Left forelimb (tissue), 1 donor: ENCODE results near the gene ACSF2.
A peak's percentile ranks its signal among the peaks of the same experiment; 100 is the strongest.
"Not testable (repeated sequence)": the region's sequence is repeated elsewhere in the genome, so short reads cannot be mapped to it uniquely, and the experiment has no call there.

Experiments
- DNase-seq: peaks from one replicate; pipeline ENCODE4 v3.0.0-alpha.2; 2018; ENCODE audit warnings: low spot score

The ACSF2 gene, protein sequence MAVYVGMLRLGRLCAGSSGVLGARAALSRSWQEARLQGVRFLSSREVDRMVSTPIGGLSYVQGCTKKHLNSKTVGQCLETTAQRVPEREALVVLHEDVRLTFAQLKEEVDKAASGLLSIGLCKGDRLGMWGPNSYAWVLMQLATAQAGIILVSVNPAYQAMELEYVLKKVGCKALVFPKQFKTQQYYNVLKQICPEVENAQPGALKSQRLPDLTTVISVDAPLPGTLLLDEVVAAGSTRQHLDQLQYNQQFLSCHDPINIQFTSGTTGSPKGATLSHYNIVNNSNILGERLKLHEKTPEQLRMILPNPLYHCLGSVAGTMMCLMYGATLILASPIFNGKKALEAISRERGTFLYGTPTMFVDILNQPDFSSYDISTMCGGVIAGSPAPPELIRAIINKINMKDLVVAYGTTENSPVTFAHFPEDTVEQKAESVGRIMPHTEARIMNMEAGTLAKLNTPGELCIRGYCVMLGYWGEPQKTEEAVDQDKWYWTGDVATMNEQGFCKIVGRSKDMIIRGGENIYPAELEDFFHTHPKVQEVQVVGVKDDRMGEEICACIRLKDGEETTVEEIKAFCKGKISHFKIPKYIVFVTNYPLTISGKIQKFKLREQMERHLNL

DNA sequence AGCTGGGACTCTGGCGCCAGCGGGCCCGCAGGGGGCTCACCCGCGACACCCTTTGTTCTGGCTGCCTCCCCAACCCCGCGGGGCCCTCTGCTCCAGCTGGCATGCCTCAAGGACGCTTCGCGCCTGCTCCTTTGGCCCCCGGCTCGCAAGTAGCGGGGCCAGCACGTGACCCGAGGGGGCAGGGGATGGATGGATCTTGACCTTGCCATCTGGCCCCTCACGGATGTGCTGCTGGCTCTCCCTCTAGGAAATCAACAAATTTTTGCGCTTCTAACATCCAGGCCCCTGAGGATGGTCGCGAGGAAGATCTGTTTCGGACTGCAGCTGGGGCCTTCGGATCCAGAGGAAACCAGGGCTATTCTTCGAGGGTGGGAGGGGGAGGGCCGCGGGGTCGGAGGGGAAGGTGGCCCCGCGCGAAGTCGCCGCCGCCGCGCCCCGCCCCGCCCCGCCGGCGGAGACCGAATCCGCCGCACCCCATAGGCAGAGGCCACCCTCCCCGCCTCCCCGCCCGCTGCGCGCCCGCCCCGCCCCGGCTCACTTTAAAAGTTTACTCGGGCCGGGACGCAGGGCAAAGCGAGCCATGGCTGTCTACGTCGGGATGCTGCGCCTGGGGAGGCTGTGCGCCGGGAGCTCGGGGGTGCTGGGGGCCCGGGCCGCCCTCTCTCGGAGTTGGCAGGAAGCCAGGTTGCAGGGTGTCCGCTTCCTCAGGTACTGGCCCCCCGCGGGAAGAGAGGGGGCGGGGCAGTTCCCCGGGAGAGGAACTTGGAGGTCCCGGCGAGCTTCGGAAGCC, at the start of gene ACSF2:
ACSF2 (plus strand) TSS at position 537 of the 790 bp plus-strand sequence; CDS start at position 581, 44 bp downstream.
- DNase-seq = peak; percentile 83

DNA sequence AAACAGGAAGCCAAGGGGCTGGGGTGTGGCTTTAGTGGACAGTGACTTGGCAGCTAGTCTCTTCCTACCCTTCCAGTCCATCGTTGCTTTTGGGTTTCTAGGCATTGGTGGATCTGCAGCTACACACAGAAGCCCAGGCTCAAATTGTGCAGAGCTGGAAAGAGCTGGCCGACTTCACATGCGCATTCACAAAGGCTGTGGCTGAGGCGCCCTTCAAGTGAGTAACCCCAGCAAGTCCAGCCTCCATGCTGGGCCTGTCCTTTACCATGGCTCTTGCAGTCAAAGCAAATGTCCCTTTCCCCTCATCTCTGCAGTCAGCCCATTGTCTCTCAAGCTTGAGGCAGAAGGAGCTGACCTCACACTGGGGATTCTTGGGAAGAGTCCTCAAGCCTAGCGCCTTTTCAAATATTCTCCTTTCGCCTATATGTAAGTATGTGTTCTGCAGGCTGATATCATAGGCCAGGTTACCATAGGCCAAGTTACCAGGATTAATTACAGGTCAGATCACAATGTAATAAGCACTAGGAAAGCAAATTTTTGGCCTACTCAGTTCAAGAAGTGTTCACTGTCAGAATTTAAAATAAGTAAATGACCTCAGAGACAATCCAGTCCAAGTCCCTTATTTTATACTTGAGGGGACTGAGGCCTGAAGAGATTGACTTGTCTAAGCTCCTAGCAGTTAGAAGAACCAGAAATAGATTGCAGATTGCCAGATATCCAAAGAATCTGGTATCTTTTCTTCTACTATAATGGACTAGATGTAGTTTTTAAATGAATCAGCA, 46.5 kb upstream of the ACSF2 start:
- DNase-seq = no peak

DNA sequence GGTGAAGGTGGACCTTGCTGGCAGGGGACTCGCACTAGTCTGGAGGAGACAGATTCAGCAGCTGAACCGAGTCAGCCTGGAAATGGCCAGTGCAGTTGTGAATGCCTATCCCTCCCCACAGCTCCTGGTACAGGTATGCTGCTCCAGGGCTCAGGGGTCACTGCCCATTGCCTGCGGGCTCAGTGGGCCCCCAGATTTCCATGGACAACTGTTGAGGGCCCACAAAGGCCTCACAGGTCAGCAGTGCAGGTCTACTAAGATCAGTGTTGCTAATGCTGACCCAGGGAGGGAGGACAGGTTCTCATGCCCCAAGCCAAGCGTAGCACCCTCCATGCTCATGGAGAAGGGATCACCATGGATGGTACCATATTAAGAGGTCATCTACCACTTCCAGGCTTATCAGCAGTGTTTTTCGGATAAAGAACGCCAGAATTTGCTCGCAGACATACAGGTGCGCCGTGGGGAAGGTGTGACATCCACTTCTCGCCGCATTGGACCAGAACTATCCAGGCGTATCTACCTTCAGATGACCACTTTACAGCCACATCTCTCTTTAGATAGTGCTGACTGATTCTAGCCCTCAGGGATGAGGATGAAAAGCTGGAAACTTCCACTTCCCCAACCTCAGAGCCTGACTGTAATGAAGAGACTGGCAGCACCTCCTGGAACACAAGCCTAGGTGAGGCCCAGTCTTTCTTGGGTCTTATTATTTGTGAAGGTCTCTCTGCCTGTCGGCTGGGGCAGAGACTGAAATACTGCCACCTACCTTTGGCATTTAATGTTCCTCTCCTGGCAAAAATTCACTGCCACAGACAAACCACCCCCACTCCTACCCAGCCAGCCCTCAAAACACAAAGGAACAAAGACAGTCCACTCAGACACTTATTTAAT, 45.4 kb upstream of the ACSF2 start:
- no peak for DNase-seq

DNA sequence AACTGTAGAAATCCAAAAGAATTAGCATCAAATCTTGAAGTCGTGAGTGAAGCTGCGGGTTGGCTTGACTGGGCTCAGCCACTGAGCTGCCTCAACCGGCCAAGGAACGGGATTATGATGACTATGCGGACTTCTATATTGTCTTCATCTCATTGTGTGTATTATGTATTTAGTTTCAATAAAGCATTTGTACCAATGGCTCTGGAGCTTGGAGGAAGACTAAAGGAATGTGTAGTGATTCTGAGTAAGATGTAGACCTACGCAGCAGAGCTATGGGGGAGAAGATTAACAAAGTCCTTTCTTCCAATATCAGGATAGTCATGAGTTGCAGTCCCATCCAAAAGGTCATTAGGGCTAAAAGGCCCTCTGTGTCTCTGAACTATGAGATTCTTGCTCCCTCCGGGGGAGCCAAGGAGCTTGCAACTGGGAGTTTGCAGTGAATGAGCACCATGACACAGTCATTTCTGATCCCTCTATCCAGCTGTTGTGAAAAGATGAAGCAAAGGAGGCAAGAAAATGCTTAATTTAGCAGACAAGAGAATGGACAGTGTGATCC, 44.7 kb upstream of the ACSF2 start:
- DNase-seq = no peak

DNA sequence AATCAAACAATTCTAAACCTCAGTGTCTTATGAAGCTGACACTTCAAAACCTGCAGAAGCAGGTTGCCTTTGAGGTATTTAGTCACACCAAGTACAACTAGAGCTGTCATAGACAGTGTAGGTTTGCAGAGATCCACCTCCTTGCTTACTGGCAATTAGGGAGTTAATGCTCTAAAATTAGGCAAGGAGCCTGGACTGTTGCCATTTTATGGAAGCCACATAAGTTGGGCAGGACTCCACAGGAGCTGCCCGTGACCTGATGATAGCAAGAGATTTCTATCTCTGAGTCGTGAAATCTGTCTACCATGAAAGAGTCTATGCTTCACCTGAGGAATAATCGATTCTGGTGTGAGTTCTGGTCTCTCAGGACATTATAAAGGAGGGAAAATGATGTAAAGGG, 44.1 kb upstream of the ACSF2 start:
- no peak for DNase-seq

DNA sequence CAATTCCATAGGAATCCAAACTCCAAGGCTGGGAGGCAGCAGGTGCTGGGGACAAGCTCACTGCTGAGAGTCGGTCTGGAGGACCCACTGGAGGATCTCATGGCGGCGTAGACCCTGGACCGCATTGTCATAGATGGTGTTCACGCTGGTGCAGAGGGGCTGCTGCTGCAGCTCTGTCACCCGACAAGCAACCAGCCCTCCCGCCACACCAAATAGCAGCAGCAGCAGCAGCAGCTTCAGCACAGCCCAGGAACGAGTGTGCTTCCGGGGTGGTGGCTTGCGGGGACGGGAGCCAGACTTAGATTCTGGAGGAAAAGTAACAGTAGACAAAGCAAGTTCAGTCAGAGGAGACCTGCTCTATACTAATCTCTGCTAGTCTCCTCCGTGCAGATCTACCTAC, 43.1 kb upstream of the ACSF2 start:
- DNase-seq = no peak

DNA sequence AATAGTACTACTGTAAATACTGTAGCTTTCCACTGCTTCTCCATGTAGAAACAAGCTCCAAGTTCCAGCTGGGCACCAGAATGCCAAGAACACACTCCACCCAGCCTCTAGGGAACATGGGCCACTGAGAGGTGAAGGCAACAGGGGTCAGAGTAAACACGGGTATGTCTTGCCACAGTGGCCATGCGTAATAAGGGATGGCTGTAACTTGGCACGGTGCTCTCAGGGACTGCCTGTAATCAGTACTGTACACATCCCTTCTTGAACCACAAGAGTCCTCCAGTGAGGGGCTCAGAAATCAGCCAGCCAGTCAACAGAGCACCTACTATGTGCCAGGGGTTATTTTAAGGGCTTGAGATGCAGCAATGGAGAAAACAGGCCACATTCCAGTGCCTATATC, 39.5 kb upstream of the ACSF2 start:
- DNase-seq = no peak

DNA sequence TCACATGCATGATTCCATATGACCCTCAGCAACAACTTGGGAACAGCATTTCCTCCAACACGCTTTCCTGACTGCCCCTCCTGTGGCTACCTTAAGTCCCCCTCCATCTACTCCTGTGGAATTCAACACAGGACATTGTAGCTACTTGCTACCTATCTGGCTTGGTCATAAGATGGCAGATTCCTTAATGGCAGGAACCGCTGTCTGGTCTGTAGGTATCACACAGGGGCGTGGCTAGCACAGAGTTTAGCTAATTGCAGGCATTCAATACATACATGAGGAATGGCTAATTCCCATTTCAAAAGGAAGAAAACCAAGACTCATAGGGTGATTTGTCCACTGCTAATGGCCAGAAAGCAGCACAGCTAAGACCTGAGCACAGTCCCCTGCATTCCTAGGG, 37.3 kb upstream of the ACSF2 start:
- no peak for DNase-seq

DNA sequence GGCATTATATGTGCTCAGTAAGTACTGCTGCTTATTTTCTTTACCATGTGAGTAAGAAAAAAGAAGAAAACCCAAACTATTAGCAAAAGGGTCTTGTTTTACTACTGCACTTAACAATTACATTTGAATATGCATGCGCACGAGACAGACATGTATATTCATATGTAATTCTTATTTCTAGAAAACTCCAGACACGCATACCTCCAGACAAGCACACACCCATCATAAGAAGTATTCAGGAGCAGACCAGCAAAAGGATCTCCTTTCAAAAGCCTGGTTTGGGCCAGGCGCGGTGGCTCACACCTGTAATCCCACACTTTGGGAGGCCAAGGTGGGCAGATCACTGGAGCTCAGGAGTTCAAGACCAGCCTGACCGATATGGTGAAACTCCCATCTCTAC, 36.5 kb upstream of the ACSF2 start:
- no peak for DNase-seq

DNA sequence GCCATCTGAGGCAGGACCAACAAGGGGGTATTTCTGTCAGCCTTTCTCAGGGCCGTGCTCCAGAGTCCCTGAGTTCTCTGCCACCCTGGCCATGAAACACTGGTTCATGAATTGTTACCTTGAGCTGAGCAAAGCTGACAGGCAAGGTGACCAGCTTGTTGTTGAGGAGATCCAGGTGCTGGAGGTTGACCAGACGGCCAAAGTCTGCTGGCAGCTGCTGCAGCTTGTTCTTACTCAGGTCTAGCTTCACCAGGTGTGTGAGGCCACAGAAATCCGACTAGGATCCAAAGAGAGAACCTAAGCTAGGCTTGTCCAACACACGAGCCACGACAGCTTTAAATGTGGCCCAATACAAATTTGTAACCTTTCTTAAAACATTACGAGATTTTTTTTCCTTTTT, 33.4 kb upstream of the ACSF2 start:
- DNase-seq = no peak

DNA sequence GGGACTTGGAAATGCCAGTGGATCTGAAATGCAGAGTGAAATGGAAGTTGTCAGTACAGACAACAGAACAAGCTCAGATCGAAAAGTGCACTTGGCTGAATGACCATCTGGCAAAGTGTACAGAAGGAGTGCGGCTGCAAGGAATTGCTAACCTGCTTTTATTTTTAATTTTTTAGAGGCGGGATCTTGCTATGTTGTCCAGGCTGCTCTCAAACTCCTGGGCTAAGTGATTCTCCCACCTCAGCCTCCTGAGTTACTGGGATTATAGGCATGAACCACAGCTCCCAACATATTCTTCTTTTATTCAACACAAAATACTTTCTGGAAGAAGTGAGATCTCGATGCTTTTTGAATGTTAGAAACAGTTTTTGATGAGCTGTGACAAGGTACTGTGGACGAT, 32.3 kb upstream of the ACSF2 start:
- DNase-seq = no peak

DNA sequence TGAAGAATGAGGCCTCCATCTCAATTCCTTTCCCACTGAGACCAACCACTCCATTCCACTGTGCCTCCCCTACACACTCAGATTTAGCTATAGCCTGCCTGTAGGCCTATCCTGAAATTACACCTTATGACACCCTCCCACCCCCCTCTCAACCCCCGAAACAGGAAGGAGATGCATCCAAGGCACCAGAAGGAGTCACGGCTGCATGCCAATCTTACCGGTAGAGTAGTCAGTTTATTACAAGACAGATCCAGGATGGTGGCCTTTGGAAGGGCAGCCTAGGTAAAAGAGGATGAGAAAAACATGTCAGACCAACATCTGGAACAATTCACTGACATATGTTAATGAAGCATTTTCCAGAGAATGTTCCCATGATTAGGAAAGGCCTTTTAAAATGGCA, 31.3 kb upstream of the ACSF2 start:
- DNase-seq = no peak

DNA sequence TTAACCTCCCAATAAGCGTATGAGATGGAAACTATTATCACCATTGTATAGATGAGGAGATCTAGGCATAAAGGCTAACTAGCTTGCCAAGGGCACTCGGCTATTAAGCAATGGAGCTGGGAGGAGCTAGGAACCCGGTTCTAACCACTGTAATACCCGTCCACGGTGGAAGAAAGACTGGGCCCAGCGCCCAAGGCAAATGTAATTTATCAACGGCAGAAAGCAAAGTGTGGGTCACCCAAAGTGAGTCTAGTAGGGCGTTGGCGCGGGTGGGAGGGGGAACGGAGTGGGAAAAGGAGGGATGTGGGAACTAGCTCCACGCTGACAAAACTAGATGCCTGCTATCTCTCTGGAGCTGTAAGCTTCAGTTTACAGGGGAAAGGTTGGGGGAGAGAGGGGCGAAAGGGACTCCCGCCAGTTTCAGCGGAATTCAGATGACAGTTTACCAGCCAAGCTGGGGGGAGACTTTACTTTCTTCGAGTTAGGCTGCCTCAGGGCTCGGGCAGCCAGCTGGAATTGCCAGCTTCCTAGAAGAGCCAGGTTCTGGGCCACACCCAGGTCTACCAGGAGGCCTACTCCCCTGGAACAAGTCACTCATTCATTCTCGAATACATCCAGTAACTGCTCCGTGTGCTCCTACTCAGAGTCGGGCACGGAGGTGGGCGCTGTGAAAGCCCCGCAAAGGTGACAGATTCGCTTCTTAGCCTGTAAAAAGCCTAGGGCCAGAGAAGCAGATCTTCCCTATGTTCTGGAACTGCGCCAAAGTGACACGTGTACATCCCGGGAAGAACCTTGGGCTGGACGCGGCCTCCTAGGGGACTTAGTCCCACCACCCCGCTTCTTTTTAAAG, 29.5 kb upstream of the ACSF2 start:
- no peak for DNase-seq

DNA sequence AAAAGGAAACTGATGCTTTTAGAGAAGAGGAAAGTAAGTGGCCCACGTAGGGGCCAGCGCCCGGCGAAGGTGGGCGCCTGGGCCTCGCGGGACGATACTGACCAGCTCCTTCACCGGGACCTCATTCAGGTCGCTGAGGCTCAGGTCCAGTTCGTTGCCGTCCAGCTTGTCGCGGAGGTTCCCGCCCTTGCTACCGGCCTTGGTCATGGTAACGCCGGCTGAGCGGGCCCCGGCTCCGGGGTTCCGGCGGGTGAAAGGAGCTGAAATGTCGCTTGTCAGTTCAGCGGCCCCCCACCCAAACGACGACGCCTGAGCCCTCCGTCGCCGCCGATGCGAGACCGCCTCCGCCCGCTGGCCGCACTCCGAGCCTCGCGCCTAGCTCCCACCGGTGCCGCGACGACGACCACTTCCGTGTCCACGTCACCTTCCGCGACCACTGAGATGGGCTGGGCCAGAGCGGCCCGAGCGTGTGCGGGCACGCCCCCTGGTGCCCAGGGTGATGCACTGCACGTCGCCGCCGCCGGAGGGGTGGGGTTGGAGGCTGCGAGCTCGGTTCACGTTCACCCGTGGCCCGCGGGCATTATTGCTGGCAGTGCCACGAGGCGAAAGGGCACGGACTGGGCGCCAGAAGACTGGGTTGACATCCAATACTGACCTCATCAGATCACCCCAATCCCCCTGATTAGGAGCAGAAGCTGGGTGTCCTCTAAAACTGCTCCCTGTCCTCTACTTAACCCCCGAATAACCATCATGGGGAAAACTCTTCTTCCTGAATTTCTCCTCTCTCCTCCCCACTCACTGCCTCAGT, 28.7 kb upstream of the ACSF2 start, which contains the start of gene LRRC59:
LRRC59 (minus strand) TSS at position 413 of the 808 bp plus-strand sequence; CDS start at position 207, 206 bp downstream.
- peak; percentile 95 for DNase-seq

DNA sequence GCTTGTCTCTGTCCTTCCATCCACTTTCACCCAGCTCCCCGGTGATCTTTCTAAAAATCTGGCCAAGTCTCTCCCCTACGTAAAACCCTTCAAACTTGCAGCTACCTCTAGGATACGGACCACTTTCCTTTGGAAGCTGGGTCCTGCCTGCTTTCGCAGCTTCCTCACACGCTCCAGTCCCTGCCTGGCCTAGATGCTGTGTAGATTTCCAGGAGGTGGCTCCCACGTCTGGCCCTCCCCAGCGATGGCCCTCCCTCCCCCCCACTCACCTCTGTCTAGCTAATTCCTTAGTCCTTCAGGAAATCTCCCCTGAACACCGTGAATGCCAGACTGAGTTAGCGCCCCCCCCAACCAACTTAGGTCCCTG, 28.1 kb upstream of the ACSF2 start:
- no peak for DNase-seq

DNA sequence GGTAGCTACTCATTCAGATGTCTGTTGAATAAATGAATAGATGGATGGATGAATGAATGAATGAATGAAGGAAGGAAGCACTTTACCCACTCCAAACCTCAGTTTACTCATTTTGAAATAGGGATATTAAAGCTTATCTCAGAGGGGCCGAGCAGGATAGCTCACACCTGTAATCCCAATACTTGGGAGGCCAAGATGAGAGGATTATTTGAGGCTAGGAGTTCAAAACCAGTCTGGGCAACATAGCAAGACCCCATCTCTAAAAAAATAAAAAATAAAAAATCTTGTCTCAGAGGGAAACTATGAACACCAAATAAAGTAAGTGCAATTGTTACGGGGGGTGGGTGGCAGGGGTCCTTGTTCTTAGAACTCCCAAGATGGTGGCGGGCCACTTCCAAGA, 27.3 kb upstream of the ACSF2 start:
- not testable (repeated sequence) for DNase-seq

DNA sequence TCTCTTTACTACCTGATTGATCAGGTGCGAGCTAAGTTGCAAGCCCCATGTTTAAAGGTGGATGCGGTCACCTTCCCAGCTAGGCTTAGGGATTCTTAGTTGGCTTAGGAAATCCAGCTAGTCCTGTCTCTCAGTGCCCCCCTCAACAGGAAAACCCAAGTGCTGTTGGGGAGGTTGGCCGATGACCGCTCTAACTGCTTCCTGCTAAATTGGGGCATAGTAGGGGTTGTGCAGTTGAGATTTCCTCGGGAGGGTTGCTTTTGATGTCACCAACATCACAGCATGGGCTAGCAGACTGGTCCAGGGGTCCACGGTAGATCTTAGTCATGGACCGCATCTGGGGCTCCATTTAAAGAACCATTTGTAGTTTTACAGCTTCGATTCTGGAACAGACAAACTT, 26.4 kb upstream of the ACSF2 start:
- DNase-seq = not testable (repeated sequence)

DNA sequence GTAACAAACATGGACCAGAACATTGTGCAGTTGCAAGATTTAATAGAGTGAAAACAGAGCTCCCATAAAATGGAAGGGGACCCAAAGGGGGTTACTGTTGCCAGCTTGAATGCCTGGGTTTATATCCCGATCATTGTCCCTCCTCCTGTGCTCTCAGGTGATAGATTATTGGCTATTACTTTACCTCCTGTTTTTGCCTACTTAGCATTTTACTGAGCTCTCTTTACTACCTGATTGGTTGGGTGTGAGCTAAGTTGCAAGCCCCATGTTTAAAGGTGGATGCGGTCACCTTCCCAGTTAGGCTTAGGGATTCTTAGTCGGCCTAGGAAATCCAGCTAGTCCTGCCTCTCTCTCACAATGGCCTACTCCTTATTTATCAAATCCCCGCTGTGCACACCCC, 20.7 kb upstream of the ACSF2 start:
- DNase-seq = not testable (repeated sequence)

DNA sequence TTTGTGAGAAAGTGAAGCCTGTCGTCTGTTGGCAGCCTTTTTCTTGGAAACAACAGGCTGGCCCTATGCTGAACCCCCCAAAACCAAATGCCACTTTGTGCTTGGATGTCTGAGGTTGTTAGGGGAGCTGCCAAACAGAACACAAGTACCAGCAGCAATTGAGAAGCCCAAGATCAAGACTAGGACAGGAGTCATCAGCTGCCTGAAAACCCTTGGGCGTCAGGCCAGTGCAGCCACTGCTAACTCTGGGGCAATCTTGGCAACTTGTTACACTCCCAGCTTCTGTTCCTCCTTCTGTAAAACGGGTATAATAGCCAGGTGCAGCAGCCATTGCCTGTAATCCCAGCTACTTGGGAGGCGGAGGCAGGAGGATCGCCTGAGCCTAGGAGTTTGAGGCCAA, 19.4 kb upstream of the ACSF2 start:
- DNase-seq = no peak
